Testis (tissue), 3 donors: ENCODE results near the gene COPZ1. TPM values are rescaled to one million over a fixed set of nuclear protein-coding genes. Genes with fewer than 3 reads are reported as not detected.

Experiments used
- DNase-seq: peaks from one replicate; pipeline ENCODE4 v3.0.0-alpha.2; 2019
- H3K27ac ChIP-seq, 2 donors: fragments of 200-600 bp; sonication (generic); one replicate each; pipeline ENCODE4 v1.5.1; 2019
- H3K27me3 ChIP-seq: fragments of 200-600 bp; sonication (generic); one replicate; pipeline ENCODE4 v1.5.1; 2019
- H3K36me3 ChIP-seq: fragments of 200-600 bp; sonication (generic); one replicate; pipeline ENCODE4 v1.5.1; 2017; ENCODE audit warnings: low read depth; ENCODE audit errors: missing control alignments
- H3K4me1 ChIP-seq: fragments of 200-600 bp; sonication (generic); one replicate; pipeline ENCODE4 v1.5.1; 2019
- H3K4me3 ChIP-seq, 2 donors: fragments of 200-600 bp; sonication (generic); one replicate each; pipeline ENCODE4 v1.5.1; 2017 to 2019
- H3K9me3 ChIP-seq: fragments of 200-600 bp; sonication (generic); one replicate; pipeline ENCODE4 v1.5.1; 2017
- CTCF ChIP-seq, 3 experiments: fragments of 450-650 bp in 2 of 3; fragments of 200-600 bp in 1 of 3; sonication (generic) in 1 of 3; IDR thresholded peaks; one replicate each; pipeline ENCODE4 v1.5.1; 2016 to 2019; ENCODE audit warnings: antibody characterized with exemption in 3 of 3, mild to moderate bottlenecking in 2 of 3, moderate library complexity in 1 of 3
- POLR2A ChIP-seq: fragments of 450-650 bp; IDR thresholded peaks from one replicate; pipeline ENCODE4 v1.6.1; 2017; ENCODE audit warnings: antibody characterized with exemption, mild to moderate bottlenecking, moderate library complexity
- WGBS, 2 donors: methylation state at CpG; one replicate each; pipeline ENCODE4 v1.1.5; 2018; 5-methylcytosine and 5-hydroxymethylcytosine counted together
- intact Hi-C: fragments of 100-400 bp; cut with DNase I; formaldehyde crosslinking; loops from one replicate; pipeline ENCODE4 v1.15.1; 2023; ENCODE audit warnings: low total_unique reads
- polyA plus RNA-seq: library from polyadenylated mRNA; stranded (reverse); fragments of 350-450 nt; fragmentation: Illumina TruSeq; extraction: RNeasy Lipid Tissue Mini Kit (QIAGEN cat#74804); gene quantifications from one replicate; pipeline ENCODE4 v1.2.3, GENCODE V29; 2014; ENCODE audit warnings: low read depth, low replicate concordance; ENCODE audit not compliant: insufficient read depth
- total RNA-seq, 2 donors: library from RNA; depleted of rRNA; stranded (reverse); fragments of >200 nt; gene quantifications; one replicate each; pipeline ENCODE4 v1.2.3, GENCODE V29; 2016

Gene COPZ1
- total and polyA plus RNA-seq, 3 donors from 2014 or later, result 45.9 to 123 (median 63.9) TPM

- no peak overlapping the region for H3K27ac ChIP-seq
- peaks cover 40% of the 10 kb centered on the region for H3K4me1 ChIP-seq
- no peak for TF ChIP-seq CTCF (IDR thresholded peaks at IDR 0.05)
- TF ChIP-seq POLR2A, result no peak
- intact Hi-C loops, result loop anchor here (10.0 kb wide), 1 partner anchor 149 kb away; no protein-coding TSS in a partner anchor
- no peaks in the 10 kb centered on the region for H3K9me3 ChIP-seq
- H3K27me3 ChIP-seq, result no peaks in the 10 kb centered on the region
- no peaks in the 10 kb centered on the region for H3K36me3 ChIP-seq
- DNase-seq, result no peak
- no peak overlapping the region for H3K4me3 ChIP-seq
- 88 to 95% methylated on average over 5 to 10 of the region's 10 CpGs for WGBS, 2 donors
Measured at GRCh38 chr12:54373649-54374561, 49.0 kb downstream of the COPZ1 start.

GRCh38 chr12:54374562-54375258 is 49.8 kb downstream of the COPZ1 start:
- H3K36me3 ChIP-seq, result no peaks in the 10 kb centered on the region
- intact Hi-C loops, result loop anchor here (10.0 kb wide), 1 partner anchor 150 kb away; no protein-coding TSS in a partner anchor
- H3K27ac ChIP-seq, result peak overlapping the region in 1 of 2 donors; percentile 30
- H3K4me3 ChIP-seq, result no peak overlapping the region
- H3K27me3 ChIP-seq, result no peaks in the 10 kb centered on the region
- peaks cover 35% of the 10 kb centered on the region for H3K4me1 ChIP-seq
- no peaks in the 10 kb centered on the region for H3K9me3 ChIP-seq
- TF ChIP-seq POLR2A, result no peak
- DNase-seq, result no peak
- WGBS, 2 donors, result 49 to 66% methylated on average over 2 of the region's 2 CpGs

- Histone ChIP-seq H3K27me3 (no peaks in the 10 kb centered on the region), H3K4me1 (peaks cover 31% of the 10 kb centered on the region), H3K4me3 (no peak overlapping the region), H3K36me3 (no peaks in the 10 kb centered on the region), H3K9me3 (no peaks in the 10 kb centered on the region), H3K27ac (peak overlapping the region in 1 of 2 donors; percentile 30)
- intact Hi-C loops, result loop anchor here (10.0 kb wide), 1 partner anchor 150 kb away; no protein-coding TSS in a partner anchor
- TF ChIP-seq POLR2A (no peak), CTCF (IDR thresholded peaks at IDR 0.05) (no peak)
- no peak for DNase-seq
- WGBS, 2 donors, result 51 to 68% methylated on average over 2 of the region's 2 CpGs
Measured at GRCh38 chr12:54375259-54375579, 50.3 kb downstream of the COPZ1 start.

- DNase-seq, result peak; percentile 70
- Histone ChIP-seq H3K4me1 (peaks cover 21% of the 10 kb centered on the region), H3K27me3 (no peaks in the 10 kb centered on the region), H3K9me3 (no peaks in the 10 kb centered on the region), H3K4me3 (no peak overlapping the region), H3K36me3 (no peaks in the 10 kb centered on the region), H3K27ac (peak overlapping the region in 1 of 2 donors; percentile 12)
- WGBS, 2 donors, result 59 to 73% methylated on average over 4 of the region's 4 CpGs
- intact Hi-C loops, result loop anchor here (10.0 kb wide), 1 partner anchor 152 kb away; no protein-coding TSS in a partner anchor
- TF ChIP-seq POLR2A, result no peak
- no peak for TF ChIP-seq CTCF (IDR thresholded peaks at IDR 0.05)
Measured at GRCh38 chr12:54376596-54376995, 51.7 kb downstream of the COPZ1 start.

GRCh38 chr12:54377007-54377406 is 52.1 kb downstream of the COPZ1 start:
- no peak for DNase-seq
- Histone ChIP-seq H3K27ac (peak overlapping the region in 1 of 2 donors; percentile 12), H3K9me3 (no peaks in the 10 kb centered on the region), H3K36me3 (no peaks in the 10 kb centered on the region), H3K4me3 (no peak overlapping the region), H3K27me3 (no peaks in the 10 kb centered on the region), H3K4me1 (peaks cover 17% of the 10 kb centered on the region)
- 63% methylated on average over 2 of the region's 2 CpGs for WGBS, 2 donors
- intact Hi-C loops, result loop anchor here (10.0 kb wide), 1 partner anchor 152 kb away; no protein-coding TSS in a partner anchor
- TF ChIP-seq CTCF (IDR thresholded peaks at IDR 0.05), result no peak
- no peak for TF ChIP-seq POLR2A
